Loucy (cell line): ENCODE data around the gene SLC22A31.

Experiments
- H2AFZ ChIP-seq: fragments of 200-600 bp; sonication (generic); 2 replicates; pipeline ENCODE4 v1.6.0; 2016; ENCODE audit warnings: antibody characterized with exemption, mild to moderate bottlenecking, low read length, moderate library complexity
- H3F3A ChIP-seq: fragments of 200-600 bp; 2 replicates; pipeline ENCODE4 v1.6.0; 2016; ENCODE audit warnings: antibody characterized with exemption, low read depth, mild to moderate bottlenecking
- H3K27me3 ChIP-seq: fragments of 200-600 bp; sonication (generic); 2 replicates; pipeline ENCODE4 v1.6.1; 2014; ENCODE audit warnings: low read length, mild to moderate bottlenecking; ENCODE audit not compliant: insufficient read depth, poor library complexity, severe bottlenecking
- H3K36me3 ChIP-seq: fragments of 200-600 bp; sonication (generic); 2 replicates; pipeline ENCODE4 v1.6.1; 2016; ENCODE audit warnings: low read length; ENCODE audit not compliant: insufficient read depth
- H3K4me1 ChIP-seq: fragments of 200-600 bp; sonication (generic); 2 replicates; pipeline ENCODE4 v1.5.1; 2014; ENCODE audit warnings: low read length, mild to moderate bottlenecking; ENCODE audit not compliant: insufficient read depth, poor library complexity, severe bottlenecking
- H3K4me2 ChIP-seq: fragments of 200-600 bp; sonication (generic); 2 replicates; pipeline ENCODE4 v1.6.0; 2014; ENCODE audit warnings: antibody characterized with exemption, low read length, low read depth, mild to moderate bottlenecking; ENCODE audit not compliant: poor library complexity, severe bottlenecking
- H3K4me3 ChIP-seq: fragments of 200-600 bp; sonication (generic); 2 replicates; pipeline ENCODE4 v1.5.1; 2014; ENCODE audit warnings: low read length, mild to moderate bottlenecking, mixed read lengths; ENCODE audit not compliant: poor library complexity, severe bottlenecking
- H3K79me2 ChIP-seq: fragments of 200-600 bp; sonication (generic); 2 replicates; pipeline ENCODE4 v1.6.1; 2014; ENCODE audit warnings: low read length; ENCODE audit not compliant: insufficient read depth
- H3K9ac ChIP-seq: fragments of 200-600 bp; sonication (generic); 2 replicates; pipeline ENCODE4 v1.6.0; 2014; ENCODE audit warnings: mild to moderate bottlenecking, low read depth, low read length, moderate library complexity; ENCODE audit not compliant: poor library complexity, severe bottlenecking
- H3K9me2 ChIP-seq: fragments of 200-600 bp; sonication (generic); replicated peaks from 2 replicates; pipeline ENCODE4 v1.6.1; 2016; ENCODE audit warnings: low read depth, low read length, mixed read lengths
- H3K9me3 ChIP-seq: fragments of 200-600 bp; sonication (generic); 2 replicates; pipeline ENCODE4 v1.6.1; 2014; ENCODE audit warnings: mild to moderate bottlenecking, antibody characterized with exemption, low read length, low read depth; ENCODE audit not compliant: insufficient read depth
- H4K20me1 ChIP-seq: fragments of 200-600 bp; sonication (generic); 2 replicates; pipeline ENCODE4 v1.6.0; 2014; ENCODE audit warnings: antibody characterized with exemption, low read length, mild to moderate bottlenecking; ENCODE audit not compliant: insufficient read depth, poor library complexity, severe bottlenecking
- EZH2phosphoT487 ChIP-seq: fragments of 200-600 bp; IDR thresholded peaks from 2 replicates; pipeline ENCODE4 v1.6.1; 2018; ENCODE audit warnings: antibody characterized with exemption, mild to moderate bottlenecking, moderate library complexity, borderline replicate concordance
- TF ChIP-seq, protein P1 (sequence below): fragments of 200-600 bp; sonication (generic); conservative IDR thresholded peaks from 2 replicates; pipeline ENCODE4 v1.5.1; 2014; ENCODE audit warnings: mild to moderate bottlenecking, antibody characterized with exemption, low read length

Gene SLC22A31

DNA sequence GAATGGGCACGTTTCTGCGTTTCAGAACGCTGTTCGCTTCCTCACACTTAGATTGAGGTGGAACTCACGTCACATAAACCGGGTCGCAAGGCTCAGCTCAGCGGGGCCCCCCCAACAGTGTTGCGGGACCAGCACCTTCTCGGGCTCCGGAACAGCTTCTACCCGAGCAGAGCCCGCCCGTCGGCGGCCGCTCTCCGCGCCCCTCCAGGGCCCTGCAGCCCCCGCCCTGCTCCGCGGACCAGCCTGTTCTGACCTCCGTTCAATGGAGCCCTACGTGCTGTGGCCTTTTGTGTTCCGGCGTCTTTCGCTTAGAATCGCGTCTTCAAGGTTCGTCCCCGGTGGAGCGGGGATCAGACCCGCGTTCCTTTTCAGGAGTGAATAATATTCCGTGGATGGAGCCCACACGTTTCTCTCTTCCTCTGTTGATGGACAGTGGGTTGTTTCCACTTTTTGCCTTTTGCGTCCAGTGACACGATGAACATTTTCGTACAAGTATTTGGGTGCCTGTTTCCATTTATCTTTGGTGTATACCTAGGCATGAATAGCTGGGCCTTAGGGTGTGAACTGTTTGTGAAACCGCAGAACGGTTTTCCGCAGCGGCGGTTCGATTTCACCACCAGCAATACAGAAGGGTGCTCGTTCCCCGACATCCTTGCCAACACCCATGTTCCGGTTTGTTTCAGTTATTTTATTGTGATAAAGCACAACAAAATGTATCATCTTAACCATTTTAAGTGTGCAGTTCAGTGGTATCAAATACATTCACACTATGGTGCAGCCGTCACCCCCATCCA lies 2.3 kb upstream of the SLC22A31 start:
- H3K4me2 ChIP-seq, result no peak overlapping the region
- no peaks in the 10 kb centered on the region for H3F3A ChIP-seq
- H3K9ac ChIP-seq, result no peak overlapping the region
- TF ChIP-seq EZH2phosphoT487, result no peak
- TF ChIP-seq, protein P1, sequence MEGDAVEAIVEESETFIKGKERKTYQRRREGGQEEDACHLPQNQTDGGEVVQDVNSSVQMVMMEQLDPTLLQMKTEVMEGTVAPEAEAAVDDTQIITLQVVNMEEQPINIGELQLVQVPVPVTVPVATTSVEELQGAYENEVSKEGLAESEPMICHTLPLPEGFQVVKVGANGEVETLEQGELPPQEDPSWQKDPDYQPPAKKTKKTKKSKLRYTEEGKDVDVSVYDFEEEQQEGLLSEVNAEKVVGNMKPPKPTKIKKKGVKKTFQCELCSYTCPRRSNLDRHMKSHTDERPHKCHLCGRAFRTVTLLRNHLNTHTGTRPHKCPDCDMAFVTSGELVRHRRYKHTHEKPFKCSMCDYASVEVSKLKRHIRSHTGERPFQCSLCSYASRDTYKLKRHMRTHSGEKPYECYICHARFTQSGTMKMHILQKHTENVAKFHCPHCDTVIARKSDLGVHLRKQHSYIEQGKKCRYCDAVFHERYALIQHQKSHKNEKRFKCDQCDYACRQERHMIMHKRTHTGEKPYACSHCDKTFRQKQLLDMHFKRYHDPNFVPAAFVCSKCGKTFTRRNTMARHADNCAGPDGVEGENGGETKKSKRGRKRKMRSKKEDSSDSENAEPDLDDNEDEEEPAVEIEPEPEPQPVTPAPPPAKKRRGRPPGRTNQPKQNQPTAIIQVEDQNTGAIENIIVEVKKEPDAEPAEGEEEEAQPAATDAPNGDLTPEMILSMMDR, result no peak
- H3K4me1 ChIP-seq, result no peaks in the 10 kb centered on the region
- H3K36me3 ChIP-seq, result no peaks in the 10 kb centered on the region
- no peaks in the 10 kb centered on the region for H4K20me1 ChIP-seq
- no peaks in the 10 kb centered on the region for H3K9me2 ChIP-seq
- no peaks in the 10 kb centered on the region for H3K79me2 ChIP-seq
- H2AFZ ChIP-seq, result no peak overlapping the region
- no peak overlapping the region for H3K4me3 ChIP-seq
- H3K9me3 ChIP-seq, result no peaks in the 10 kb centered on the region
- H3K27me3 ChIP-seq, result no peaks in the 10 kb centered on the region

DNA sequence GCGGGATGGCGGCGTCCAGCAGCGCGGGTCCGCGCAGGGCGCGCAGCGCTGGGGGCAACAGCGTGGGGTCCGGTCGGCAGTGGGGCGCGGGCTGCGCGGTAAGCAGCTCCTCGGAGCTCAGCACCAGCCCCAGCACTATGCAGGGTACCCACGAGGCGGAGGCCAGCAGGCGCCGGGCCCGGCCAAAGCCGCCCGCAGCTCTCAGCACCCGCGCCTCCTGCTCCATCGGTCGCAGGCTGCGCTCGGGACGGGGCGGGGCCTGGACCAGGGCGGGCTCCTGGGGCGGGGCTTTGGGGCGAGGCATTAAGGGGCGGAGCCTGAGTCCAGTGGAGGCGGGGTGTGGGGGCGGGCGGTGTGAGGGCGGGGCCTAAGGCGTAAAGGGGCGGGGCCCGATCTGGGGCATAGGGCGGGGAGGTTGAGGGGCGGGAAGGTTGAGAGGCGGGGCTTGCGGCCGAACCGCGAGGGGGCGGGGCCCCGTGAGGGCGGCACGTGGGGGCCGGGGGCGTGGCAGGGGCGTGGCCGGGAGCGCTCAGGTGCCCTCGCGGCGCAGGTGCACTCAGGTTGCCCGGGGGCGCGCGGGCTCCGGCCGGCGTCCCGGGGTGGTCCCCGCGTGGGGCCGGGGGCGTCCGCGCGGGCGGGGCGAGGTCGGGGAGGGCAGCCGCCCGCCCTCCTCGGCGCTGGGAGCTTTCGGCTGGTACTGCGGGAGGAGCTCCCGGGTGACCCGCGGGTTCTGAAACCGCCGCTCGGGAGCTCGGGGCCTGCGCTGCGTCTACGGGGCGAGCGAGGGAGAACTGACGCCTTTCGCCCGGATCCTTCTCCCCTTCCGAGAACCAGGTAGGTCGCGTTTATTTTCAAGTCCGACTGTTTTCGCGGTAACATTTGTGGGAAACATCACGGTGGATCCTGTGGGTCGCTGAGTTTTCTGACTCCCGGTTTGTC lies 1.4 kb upstream of the SLC22A31 start:
- Histone ChIP-seq H2AFZ (no peak overlapping the region), H3K27me3 (no peaks in the 10 kb centered on the region), H3K79me2 (no peaks in the 10 kb centered on the region), H3K4me1 (no peaks in the 10 kb centered on the region), H3K9me2 (no peaks in the 10 kb centered on the region), H3K9me3 (no peaks in the 10 kb centered on the region), H3F3A (no peaks in the 10 kb centered on the region), H3K4me3 (no peak overlapping the region), H4K20me1 (no peaks in the 10 kb centered on the region), H3K4me2 (no peak overlapping the region), H3K36me3 (no peaks in the 10 kb centered on the region), H3K9ac (no peak overlapping the region)
- TF ChIP-seq, protein P1, result no peak
- no peak for TF ChIP-seq EZH2phosphoT487

DNA sequence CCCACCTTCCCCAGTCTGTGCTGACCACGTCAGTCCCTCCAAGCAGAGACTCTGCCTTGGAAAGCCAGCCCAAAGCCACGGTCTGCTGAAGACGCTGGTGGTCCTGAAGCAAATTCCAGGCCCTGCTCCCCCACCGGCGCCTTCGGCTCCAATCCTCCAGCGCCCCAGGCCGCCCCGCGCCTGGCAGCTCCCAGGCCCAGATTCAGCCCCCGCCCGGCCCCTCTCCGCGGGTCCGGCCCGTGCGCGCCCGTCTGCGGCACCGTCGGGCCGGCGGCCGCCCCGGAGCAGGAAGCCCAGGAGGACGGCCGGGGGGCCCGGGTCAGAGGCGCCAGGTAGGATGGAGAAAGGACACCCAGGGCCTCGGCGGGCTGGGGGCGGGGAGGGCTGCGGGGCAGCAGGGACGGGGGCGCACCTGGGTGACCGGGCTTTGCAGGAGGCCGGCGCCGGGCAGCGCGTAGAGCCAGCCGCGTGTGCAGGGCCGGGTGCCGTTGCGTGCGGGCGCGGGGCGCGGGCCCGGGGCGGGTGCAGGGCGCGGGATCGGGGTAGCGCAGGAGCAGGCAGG lies 594 bp upstream of the SLC22A31 start:
- Histone ChIP-seq H3K9ac (no peak overlapping the region), H3K9me2 (no peaks in the 10 kb centered on the region), H3F3A (no peaks in the 10 kb centered on the region), H3K36me3 (no peaks in the 10 kb centered on the region), H3K4me3 (no peak overlapping the region), H3K4me2 (no peak overlapping the region), H4K20me1 (no peaks in the 10 kb centered on the region), H3K9me3 (no peaks in the 10 kb centered on the region), H3K4me1 (no peaks in the 10 kb centered on the region), H3K27me3 (no peaks in the 10 kb centered on the region), H2AFZ (no peak overlapping the region), H3K79me2 (no peaks in the 10 kb centered on the region)
- TF ChIP-seq, protein P1, result no peak
- no peak for TF ChIP-seq EZH2phosphoT487
